Stimulated activated CD4-positive, alpha-beta T cell treated with anti-CD3 and anti-CD28 coated beads, TNF-alpha, amount 100 ng/mL, for 4 hours (primary cell): ENCODE results near the gene BNIP5.

ENCODE experiments used
- DNase-seq, 3 experiments: peaks; one replicate each; pipeline ENCODE4 v3.0.0-alpha.2; 2020; ENCODE audit warnings: low read depth in 3 of 3

Gene BNIP5

DNA sequence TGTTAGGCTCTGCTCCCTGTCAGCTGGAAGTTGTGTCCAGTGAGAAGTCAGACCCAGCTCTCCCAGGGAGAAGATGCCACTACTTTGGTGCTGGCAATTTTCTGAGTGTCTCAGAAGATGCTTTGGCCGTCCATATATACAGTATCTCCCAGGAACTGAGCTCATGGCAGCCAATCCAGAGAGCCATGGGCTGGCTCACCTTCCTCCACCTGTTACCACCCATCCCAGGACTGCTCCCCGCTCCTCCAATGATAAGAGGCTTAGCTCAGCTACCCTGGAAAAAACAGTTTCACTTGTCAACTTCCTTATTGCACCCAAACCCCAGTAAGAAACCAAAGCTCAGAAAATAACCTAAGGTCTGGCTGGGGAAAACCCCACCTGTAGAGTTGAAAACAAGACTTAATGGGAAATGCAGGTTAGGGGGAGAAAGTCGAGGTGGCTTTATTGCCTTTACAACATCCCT is at the start of gene BNIP5:
Gene BNIP5, minus strand, starts transcription at position 110 of the 463 bp plus-strand sequence. CDS start 6,198 bp downstream, outside the sequence.
- no peak for DNase-seq

DNA sequence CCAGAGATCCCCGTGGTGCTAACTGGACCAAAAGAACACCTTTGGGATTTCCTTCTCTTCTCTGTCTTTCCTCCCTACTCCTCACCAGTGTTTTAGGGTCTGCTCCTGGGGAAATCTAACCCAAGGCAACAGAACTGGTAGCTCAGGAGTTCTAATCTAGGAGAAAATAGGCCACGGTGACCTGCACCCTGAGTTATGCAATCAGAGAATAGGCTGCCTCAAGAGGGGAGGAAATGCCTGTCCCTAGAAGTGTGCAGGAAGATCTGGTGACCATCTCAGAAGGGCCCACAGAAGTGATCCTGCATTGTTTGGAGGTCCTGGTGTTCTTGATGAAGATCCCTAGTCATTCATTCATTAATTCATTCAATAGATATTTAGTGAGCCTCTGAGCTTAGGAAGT is 47.4 kb upstream of the BNIP5 start:
- no peak for DNase-seq

- DNase-seq: no peak
Measured at GRCh38 chr6:36383606-36384005, 46.9 kb upstream of the BNIP5 start.

- no peak for DNase-seq
Measured at GRCh38 chr6:36382976-36383375, 46.3 kb upstream of the BNIP5 start.

DNA sequence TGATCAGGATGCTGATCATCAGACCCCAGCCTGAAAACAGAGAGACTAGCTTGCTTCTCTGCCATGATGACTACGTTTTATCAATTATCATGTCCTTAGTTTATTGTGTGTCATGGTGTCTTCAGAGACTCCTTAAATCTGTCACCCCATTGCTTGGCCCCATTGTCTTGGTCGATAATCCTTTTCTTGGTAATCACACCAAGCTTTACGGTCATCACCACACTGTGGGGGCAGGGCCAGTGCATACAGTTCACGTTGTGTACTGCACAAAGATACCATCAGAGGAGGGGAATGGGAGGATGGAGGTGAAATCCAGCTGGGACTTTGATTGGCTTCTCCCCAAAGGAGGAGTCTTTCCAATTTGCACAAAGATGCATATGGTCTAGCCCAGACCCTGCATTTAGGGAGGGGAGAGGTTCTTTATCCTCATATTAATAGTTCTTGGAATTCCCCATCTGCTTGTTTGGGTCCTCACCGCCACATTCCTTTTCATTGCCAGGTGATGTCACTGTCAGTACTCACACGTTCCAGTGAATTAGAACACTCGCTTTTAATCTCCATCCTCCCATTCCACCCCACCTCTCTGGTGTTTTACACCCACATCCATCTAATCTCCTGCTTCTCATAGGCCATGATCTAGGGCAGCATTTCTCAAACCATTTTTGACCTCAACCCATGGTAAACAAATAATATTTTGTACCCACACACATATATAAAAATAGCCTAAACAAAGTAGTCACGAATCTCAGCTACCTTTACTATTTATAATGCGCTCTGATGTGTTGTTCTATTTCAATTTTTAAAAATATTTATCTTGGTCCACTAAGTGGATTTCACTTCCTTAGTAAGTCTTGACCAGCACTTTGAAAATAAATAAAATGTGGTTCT is 45.1 kb upstream of the BNIP5 start:
- DNase-seq: no peak

DNA sequence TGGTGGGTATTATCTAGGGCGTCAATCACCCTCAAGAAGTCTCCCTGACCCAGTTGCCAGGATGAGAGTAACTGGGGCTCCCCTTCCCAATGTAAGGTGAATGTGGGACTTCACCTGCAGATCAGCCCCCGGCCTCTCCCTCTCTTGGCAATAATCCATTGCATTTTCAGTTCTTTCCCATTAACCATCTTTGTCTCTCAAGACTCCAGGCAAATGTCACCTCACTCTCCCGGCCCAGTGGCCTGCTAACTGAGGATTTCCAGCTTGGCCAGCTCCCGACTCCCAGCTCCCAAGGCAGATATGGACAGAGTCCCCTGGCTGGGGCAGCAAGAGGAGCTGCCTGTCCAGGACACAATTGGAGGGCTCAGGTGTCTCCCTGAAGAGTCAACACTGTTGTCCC is 43.5 kb upstream of the BNIP5 start:
- DNase-seq: no peak

DNA sequence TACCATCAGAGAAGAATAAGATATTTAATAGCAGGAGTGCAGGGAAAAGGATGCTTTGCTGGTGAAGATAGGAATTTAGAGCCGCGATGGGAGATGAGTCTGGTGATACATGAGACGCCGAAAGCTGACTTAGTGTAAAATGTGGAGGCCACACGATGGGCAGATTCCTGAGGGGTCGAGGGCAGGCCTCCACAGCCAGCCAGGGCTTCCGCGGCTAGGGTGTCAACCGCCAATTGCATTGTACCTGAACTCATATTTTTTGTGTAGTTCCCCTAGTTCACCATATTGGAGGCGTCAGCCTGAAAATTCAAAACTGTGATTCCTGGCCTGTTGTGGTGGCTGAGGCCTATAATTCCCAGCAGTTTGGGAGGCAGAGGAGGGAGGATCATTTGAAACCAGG is 42.2 kb upstream of the BNIP5 start:
- no peak for DNase-seq

GRCh38 chr6:36378243-36378920 is 41.7 kb upstream of the BNIP5 start:
- no peak for DNase-seq

GRCh38 chr6:36377594-36377993 is 40.9 kb upstream of the BNIP5 start:
- DNase-seq: no peak

DNA sequence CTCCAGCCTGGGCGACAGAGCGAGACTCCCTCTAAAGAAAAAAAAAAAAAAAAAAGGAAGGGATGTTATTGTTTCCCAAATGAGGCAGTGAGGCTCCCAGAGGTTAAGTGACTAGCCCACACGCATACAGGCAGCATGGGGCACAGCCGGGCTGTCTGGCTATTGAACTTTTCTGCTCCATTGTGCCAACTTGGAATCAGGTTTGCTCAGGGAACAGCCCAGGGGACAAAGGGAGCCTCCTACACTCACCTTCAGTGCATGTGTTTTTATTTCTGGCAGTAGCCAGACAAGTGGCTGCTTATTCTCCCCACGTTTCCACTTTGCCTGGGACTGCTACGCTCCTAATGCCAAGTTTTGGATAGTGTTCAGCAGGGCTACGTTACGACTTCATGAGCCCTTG is 40.1 kb upstream of the BNIP5 start:
- DNase-seq: no peak

GRCh38 chr6:36376183-36376582 is 39.5 kb upstream of the BNIP5 start:
- DNase-seq: no peak

- DNase-seq: no peak
Measured at GRCh38 chr6:36375644-36376155, 39.0 kb upstream of the BNIP5 start.

GRCh38 chr6:36374972-36375371 is 38.3 kb upstream of the BNIP5 start:
- no peak for DNase-seq

- no peak for DNase-seq
Measured at GRCh38 chr6:36374194-36374593, 37.5 kb upstream of the BNIP5 start.

DNA sequence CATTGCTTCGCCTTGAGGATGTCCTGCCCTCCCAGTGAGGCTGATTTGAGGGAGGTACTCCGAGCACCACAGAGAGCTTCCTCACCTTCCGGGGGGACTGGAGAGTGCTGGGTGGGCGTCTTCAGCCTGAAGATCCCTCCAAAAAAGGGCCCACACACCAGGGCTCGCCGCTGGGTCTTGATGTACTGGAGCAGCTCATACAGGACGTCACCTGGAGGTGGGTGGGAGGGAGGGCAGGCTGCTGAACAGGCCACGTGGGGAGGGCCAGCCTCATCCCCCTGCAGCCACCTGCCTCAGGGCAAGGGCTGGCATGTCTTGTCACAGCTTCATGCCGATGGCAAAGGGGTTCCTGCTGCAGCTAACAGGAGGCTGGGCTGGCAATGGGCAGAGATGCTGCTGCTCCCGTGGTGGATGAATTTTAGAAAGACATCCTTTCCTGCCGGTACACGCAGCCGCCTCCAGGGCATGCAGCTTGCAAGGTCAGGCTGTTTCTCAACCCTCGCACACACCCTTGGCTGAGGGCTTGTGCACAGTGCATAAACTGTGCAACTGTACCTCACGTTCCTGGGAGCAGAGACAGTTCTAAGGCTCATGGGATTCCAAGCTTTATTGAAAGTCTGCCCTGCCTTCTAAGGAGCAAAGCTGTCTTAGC is 36.8 kb upstream of the BNIP5 start:
- no peak for DNase-seq

DNA sequence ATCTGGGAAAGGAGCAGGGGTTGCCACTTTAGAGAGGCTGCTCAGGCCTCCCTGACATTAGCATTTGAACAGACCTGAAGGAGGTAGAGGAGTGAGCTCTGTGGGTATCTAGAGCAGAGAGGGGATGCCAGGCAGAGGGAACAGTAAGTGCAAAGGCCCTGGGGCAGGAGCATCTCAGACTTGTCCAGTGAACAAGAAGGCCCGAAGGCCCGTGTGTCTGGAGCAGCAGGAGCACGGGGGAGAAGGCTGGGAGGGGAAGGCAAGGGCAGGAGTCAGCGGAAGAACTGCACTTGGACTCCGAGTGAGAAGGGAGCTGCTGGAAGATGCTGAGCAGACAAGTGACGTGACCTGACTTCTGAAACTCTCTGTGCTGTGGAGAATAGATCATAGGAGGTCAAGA is 35.4 kb upstream of the BNIP5 start:
- DNase-seq: no peak

DNA sequence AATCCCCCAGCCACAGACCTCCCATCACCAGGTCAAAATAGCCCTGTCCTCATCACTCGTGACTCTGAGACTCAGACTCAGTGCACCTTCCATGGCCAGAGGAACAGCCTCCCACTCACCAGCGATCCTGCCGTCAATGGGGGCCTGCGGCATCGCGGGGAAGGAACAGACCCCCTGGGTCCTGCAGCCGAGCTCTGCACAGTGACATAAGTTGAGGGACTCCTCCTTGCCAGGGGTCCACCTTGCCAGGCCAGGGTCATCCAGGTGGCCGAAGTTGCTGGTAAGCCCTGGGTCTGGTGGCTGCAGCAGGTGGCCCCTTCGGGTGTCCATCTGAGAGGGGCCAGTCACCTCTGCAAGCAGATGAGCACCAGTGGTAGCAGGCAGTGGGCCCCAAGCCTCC is 34.5 kb upstream of the BNIP5 start:
- DNase-seq: no peak

- no peak for DNase-seq
Measured at GRCh38 chr6:36370638-36371037, 34.0 kb upstream of the BNIP5 start.

DNA sequence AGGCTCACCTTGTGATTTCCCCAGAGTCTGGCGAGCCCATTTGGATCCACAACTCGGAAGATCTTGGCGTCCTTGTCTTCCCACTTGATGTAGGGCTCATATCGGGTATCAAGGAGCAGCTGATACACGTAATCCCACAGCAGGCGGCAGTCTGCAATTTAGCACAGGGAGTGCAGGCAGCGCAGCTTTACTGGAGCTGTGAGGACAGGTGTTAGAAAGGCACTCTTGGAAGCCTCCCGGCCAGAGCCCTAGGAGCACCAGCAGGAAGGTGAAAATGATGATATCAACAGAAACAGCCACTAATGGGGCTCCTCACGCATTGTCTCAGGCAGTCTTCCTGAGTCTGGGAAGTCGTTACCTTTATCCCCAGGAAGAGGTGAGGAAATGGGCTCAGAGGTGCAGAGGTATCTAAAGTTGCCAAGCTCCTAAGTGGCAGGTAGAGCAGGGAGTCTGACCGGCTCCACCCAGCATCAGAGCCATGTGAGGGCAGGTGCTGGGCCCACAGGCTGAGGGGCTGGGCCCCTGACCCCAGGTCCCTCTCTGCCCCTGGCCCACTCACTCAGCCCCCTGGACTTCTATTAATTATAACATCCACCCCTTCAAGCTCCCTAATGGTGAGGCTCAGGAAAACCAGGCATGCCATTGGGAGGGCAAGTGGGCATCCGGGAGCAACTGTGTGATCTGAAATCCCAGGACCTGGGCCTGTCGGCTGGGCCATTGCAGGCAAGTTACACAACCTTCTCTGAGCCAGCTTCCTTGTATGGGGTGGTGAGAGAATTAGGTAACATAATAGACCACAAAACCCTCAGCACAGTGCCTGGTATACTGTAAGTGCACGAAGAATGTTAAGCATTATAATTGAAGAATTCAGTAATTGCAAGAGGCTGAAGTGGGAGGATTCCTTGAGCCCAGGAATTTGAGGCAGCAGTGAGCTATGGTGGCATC is 32.5 kb upstream of the BNIP5 start:
- DNase-seq: no peak

GRCh38 chr6:36368421-36368820 is 31.7 kb upstream of the BNIP5 start:
- no peak for DNase-seq

DNA sequence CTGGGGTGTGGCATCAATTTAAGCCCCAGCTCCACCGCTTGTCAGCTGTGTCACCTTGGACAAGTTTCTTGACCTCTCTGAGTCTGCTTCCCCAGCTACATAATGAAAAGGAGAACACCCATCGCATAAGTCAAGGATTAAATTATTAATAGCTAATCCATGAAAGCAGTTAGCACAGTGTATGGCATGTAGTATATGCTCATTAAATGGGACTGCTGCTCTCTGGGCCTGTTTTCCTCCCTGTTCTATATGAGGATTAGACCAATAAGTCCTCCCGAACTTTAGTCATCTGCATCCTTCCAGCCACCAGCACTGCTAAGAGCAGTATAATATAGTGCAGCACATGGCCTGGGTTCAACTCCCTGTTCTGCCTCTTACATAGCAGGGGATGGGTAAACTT is 31.1 kb upstream of the BNIP5 start:
- DNase-seq: no peak
